ENCODE data around the gene SLC2A4. TPM values are rescaled to one million over a fixed set of nuclear protein-coding genes. Genes with fewer than 3 reads are reported as not detected.
A peak's percentile ranks its signal among the peaks of the same experiment; 100 is the strongest.

The SLC2A4 gene
- total RNA-seq, 1 donor from 2014 or later: 146 TPM

- peak overlapping the region; percentile 95 for H3K27ac ChIP-seq (replicated peaks)
- peaks cover 34% of the 10 kb centered on the region for H3K36me3 ChIP-seq
- peaks cover 61% of the 10 kb centered on the region for H3K4me1 ChIP-seq
- DNase-seq: peak; percentile 87
- H3K27me3 ChIP-seq (ENCODE audit: low read depth): peaks cover 40% of the 10 kb centered on the region
- intact Hi-C loops (cut with micrococcal nuclease): no loop called here
- H3K4me3 ChIP-seq: peak overlapping the region; percentile 76
- TF ChIP-seq CTCF (IDR thresholded peaks at IDR 0.05; ENCODE audit: borderline replicate concordance): no peak
- H3K9me3 ChIP-seq (replicated peaks): no peaks in the 10 kb centered on the region
These were observed 634 bp downstream of the SLC2A4 start for GRCh38 chr17:7281953-7282751.

DNA sequence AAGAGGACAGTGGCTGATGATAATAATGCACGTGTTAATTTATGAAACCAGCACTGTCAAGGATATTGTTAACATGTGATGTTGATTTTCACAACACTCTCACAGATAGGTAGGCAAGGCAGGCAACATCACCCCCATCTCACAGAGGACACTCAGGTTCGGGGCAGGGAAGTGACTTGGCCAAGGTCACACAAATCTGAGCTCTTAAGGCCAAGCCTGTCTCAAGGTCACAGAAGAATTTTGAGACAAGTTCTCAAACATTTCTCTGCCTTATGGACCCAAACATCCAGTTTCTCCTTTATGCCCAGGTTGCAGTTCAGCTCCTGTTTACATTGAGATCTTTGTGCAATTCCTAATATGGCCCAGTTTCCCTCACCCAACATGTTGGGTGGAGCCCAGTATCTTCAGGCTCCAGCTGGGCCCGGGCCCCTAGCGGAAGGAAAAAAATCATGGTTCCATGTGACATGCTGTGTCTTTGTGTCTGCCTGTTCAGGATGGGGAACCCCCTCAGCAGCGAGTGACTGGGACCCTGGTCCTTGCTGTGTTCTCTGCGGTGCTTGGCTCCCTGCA, 1.3 kb downstream of the SLC2A4 start:
- intact Hi-C loops (cut with micrococcal nuclease): no loop called here
- H3K9me3 ChIP-seq (replicated peaks): no peaks in the 10 kb centered on the region
- peak; percentile 23 for TF ChIP-seq CTCF (IDR thresholded peaks at IDR 0.05; ENCODE audit: borderline replicate concordance)
- H3K4me1 ChIP-seq: peaks cover 63% of the 10 kb centered on the region
- H3K36me3 ChIP-seq: peaks cover 34% of the 10 kb centered on the region
- H3K27ac ChIP-seq (replicated peaks): peak overlapping the region; percentile 95
- DNase-seq: no peak
- H3K27me3 ChIP-seq (ENCODE audit: low read depth): peaks cover 47% of the 10 kb centered on the region
- peak overlapping the region; percentile 76 for H3K4me3 ChIP-seq

- intact Hi-C loops (cut with micrococcal nuclease): no loop called here
- DNase-seq: no peak
- peaks cover 68% of the 10 kb centered on the region for H3K4me1 ChIP-seq
These were observed 2.1 kb downstream of the SLC2A4 start for GRCh38 chr17:7283471-7284216.

DNA sequence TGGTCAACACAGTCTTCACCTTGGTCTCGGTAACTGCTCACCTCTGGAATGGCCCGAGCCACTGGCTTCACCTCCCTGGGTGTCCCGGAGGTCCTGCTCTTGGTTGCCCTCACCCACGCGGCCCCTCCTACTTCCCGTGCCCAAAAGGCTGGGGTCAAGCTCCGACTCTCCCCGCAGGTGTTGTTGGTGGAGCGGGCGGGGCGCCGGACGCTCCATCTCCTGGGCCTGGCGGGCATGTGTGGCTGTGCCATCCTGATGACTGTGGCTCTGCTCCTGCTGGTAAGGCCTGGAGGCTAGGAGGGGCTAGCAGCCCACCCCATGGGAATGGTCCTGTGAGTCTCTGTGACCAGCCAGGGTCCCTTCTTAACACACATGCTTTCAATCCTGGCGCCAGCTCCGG, 3.4 kb downstream of the SLC2A4 start:
- peaks cover 56% of the 10 kb centered on the region for H3K27me3 ChIP-seq (ENCODE audit: low read depth)
- DNase-seq: no peak
- no peaks in the 10 kb centered on the region for H3K9me3 ChIP-seq (replicated peaks)
- H3K4me3 ChIP-seq: no peak overlapping the region
- peaks cover 34% of the 10 kb centered on the region for H3K36me3 ChIP-seq
- intact Hi-C loops (cut with micrococcal nuclease): no loop called here
- peak overlapping the region; percentile 95 for H3K27ac ChIP-seq (replicated peaks)
- no peak for TF ChIP-seq CTCF (IDR thresholded peaks at IDR 0.05; ENCODE audit: borderline replicate concordance)
- H3K4me1 ChIP-seq: peaks cover 71% of the 10 kb centered on the region

More at GRCh38 chr17:7283471-7284216, 2.1 kb downstream of the SLC2A4 start:
- no peak for TF ChIP-seq CTCF (IDR thresholded peaks at IDR 0.05; ENCODE audit: borderline replicate concordance)
- H3K27ac ChIP-seq (replicated peaks): peak overlapping the region; percentile 95
- no peaks in the 10 kb centered on the region for H3K9me3 ChIP-seq (replicated peaks)
- H3K36me3 ChIP-seq: peaks cover 34% of the 10 kb centered on the region
- H3K27me3 ChIP-seq (ENCODE audit: low read depth): peaks cover 49% of the 10 kb centered on the region
- H3K4me3 ChIP-seq: peak overlapping the region; percentile 76

DNA sequence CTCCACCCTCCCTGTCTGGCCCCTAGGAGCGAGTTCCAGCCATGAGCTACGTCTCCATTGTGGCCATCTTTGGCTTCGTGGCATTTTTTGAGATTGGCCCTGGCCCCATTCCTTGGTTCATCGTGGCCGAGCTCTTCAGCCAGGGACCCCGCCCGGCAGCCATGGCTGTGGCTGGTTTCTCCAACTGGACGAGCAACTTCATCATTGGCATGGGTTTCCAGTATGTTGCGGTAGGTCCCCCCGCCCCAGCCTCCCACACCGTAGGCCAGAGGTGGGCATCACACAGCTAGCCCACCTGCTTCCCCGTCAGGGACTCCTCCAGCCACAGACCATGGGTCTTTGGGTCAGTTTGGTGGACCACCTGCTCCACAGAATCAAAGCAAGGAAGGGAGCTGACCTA, 4.2 kb downstream of the SLC2A4 start:
- DNase-seq: no peak
- H3K27me3 ChIP-seq (ENCODE audit: low read depth): peaks cover 64% of the 10 kb centered on the region
- H3K9me3 ChIP-seq (replicated peaks): no peaks in the 10 kb centered on the region
- H3K4me1 ChIP-seq: peaks cover 73% of the 10 kb centered on the region
- no peak for TF ChIP-seq CTCF (IDR thresholded peaks at IDR 0.05; ENCODE audit: borderline replicate concordance)
- no peak overlapping the region for H3K4me3 ChIP-seq
- H3K27ac ChIP-seq (replicated peaks): peak overlapping the region; percentile 95
- H3K36me3 ChIP-seq: peaks cover 34% of the 10 kb centered on the region
- intact Hi-C loops (cut with micrococcal nuclease): no loop called here

Data from left ventricle myocardium inferior (tissue), 1 donor.